UCSD-AML1 (cell line): ENCODE measurements around the gene ZBTB2.
"Not testable (repeated sequence)": the region's sequence is repeated elsewhere in the genome, so short reads cannot be mapped to it uniquely, and the experiment has no call there.

Experiments used
- DNase-seq: peaks from one replicate; lab custom pipeline; 2025; ENCODE audit not compliant: unreplicated experiment; lab: John Stamatoyannopoulos, UW

Gene ZBTB2

GRCh38 chr6:151402228-151402627 lies 10.9 kb upstream of the ZBTB2 start:
- no peak for DNase-seq

GRCh38 chr6:151400473-151400872 lies 9.1 kb upstream of the ZBTB2 start:
- DNase-seq, result no peak

- DNase-seq, result no peak
These were observed 8.3 kb upstream of the ZBTB2 start for GRCh38 chr6:151399679-151400078.

GRCh38 chr6:151393410-151393809 lies 2.1 kb upstream of the ZBTB2 start:
- DNase-seq, result no peak

GRCh38 chr6:151392427-151392826 lies 1.1 kb upstream of the ZBTB2 start:
- no peak for DNase-seq

GRCh38 chr6:151390851-151391470 lies 398 bp downstream of the ZBTB2 start:
- DNase-seq, result peak; percentile 85

GRCh38 chr6:151390276-151390850 lies 996 bp downstream of the ZBTB2 start:
- peak; percentile 100 for DNase-seq

GRCh38 chr6:151389618-151390275 lies 1.6 kb downstream of the ZBTB2 start:
- DNase-seq, result peak; percentile 77

- DNase-seq, result no peak
These were observed 2.3 kb downstream of the ZBTB2 start for GRCh38 chr6:151388997-151389617.

GRCh38 chr6:151388236-151388635 lies 3.1 kb downstream of the ZBTB2 start:
- no peak for DNase-seq

GRCh38 chr6:151387175-151387970 lies 4.0 kb downstream of the ZBTB2 start:
- no peak for DNase-seq

GRCh38 chr6:151385177-151385576 lies 6.2 kb downstream of the ZBTB2 start:
- no peak for DNase-seq

- no peak for DNase-seq
These were observed 7.2 kb downstream of the ZBTB2 start for GRCh38 chr6:151384151-151384550.

GRCh38 chr6:151382631-151383030 lies 8.7 kb downstream of the ZBTB2 start:
- DNase-seq, result not testable (repeated sequence)

GRCh38 chr6:151381722-151382121 lies 9.6 kb downstream of the ZBTB2 start:
- no peak for DNase-seq

- DNase-seq, result no peak
These were observed 10.5 kb downstream of the ZBTB2 start for GRCh38 chr6:151380848-151381205.

GRCh38 chr6:151379933-151380847 lies 11.2 kb downstream of the ZBTB2 start:
- DNase-seq, result no peak

- no peak for DNase-seq
These were observed 14.3 kb downstream of the ZBTB2 start for GRCh38 chr6:151377095-151377494.

GRCh38 chr6:151376440-151376839 lies 14.9 kb downstream of the ZBTB2 start:
- no peak for DNase-seq

GRCh38 chr6:151375833-151376232 lies 15.5 kb downstream of the ZBTB2 start:
- DNase-seq, result no peak
